Measurements from ENCODE around the gene ORM1. TPM values are rescaled to one million over a fixed set of nuclear protein-coding genes. Genes with fewer than 3 reads are reported as not detected.

The ORM1 gene
- total and polyA plus RNA-seq, 10 of the 15 experiments (the other 5 are each of a cell fraction or from before 2014, with no cell fraction given) = 4.4 TPM; not detected in 9

GRCh38 chr9:114355821-114356220 is 32.9 kb downstream of the ORM1 start:
- H3K79me2 ChIP-seq (ENCODE audit: control insufficient read depth, insufficient read depth, low read length) = no peaks in the 10 kb centered on the region
- ChIA-PET RAD21 (ENCODE audit: unreplicated experiment) (no interaction called here), SMC1A (ENCODE audit: uncharacterized antibody, unreplicated experiment) (interaction anchor here (0.7 to 2.0 kb wide), 4 partner anchors 8 to 267 kb away, joined by 3 to 6 read pairs (median 3); no protein-coding TSS in a partner anchor), CTCF (interaction anchor here (1.0 kb wide), 1 partner anchor 35 kb away, joined by 4 read pairs; no protein-coding TSS in a partner anchor), POLR2A (interaction anchor here (0.7 to 1.2 kb wide), 3 partner anchors 10 to 38 kb away, joined by 3 to 4 read pairs (median 4); no protein-coding TSS in a partner anchor)
- TF ChIP-seq ZNF24 (IDR thresholded peaks at IDR 0.05) = no peak
- TF ChIP-seq YBX1 (IDR thresholded peaks at IDR 0.05) = no peak
- TF ChIP-seq BRCA1 (IDR thresholded peaks at IDR 0.05; ENCODE audit: low read depth, low read length) = no peak
- no peak for TF ChIP-seq RELB (IDR thresholded peaks at IDR 0.05; ENCODE audit: low read depth)
- DNase-seq (ENCODE audit: low read depth, low spot score) (no peak), ATAC-seq (no peak), FAIRE-seq (no peak)
- H3K27ac ChIP-seq (ENCODE audit: control insufficient read depth, insufficient read depth) = no peak overlapping the region
- H3K4me3 ChIP-seq = no peak overlapping the region
- no peak overlapping the region for H2AFZ ChIP-seq (ENCODE audit: control insufficient read depth, low read depth, low read length)
- no peaks in the 10 kb centered on the region for H3K27me3 ChIP-seq (replicated peaks in 1 of 2; ENCODE audit: control insufficient read depth in 2 of 2, insufficient read depth in 2 of 2, low read length in 1 of 2)
- in situ Hi-C loops (cut with MboI) (no loop called here), intact Hi-C loops (cut with micrococcal nuclease; ENCODE audit: unreplicated experiment) (no loop called here)
- H4K20me1 ChIP-seq (ENCODE audit: control insufficient read depth, insufficient read depth) = 0 out of 2 replicates have a peak, but pooled peaks cover 2% of the 10 kb centered on the region
- peaks cover 4% of the 10 kb centered on the region for H3K4me1 ChIP-seq (ENCODE audit: control insufficient read depth, insufficient read depth, low read length)
- no peak overlapping the region for H3K4me2 ChIP-seq (ENCODE audit: control insufficient read depth, insufficient read depth)
- H3K9ac ChIP-seq (ENCODE audit: control insufficient read depth, insufficient read depth, low read length) = no peak overlapping the region
- H3K36me3 ChIP-seq (ENCODE audit: control insufficient read depth in 2 of 2, insufficient read depth in 2 of 2, low read length in 1 of 2) = peaks cover 45 to 63% of the 10 kb centered on the region in 2 experiments
- BruUV-seq (replicated peaks) = no TSS peak
- 89% methylated on average over 6 of the region's 6 CpGs for WGBS (ENCODE audit: insufficient coverage, insufficient replicate concordance, low lambda C conversion rate, missing lambda C conversion rate)
- H3K9me3 ChIP-seq (replicated peaks; ENCODE audit: control insufficient read depth, insufficient read depth, low read length) = no peaks in the 10 kb centered on the region

GRCh38 chr9:114356792-114357191 is 33.9 kb downstream of the ORM1 start:
- Histone ChIP-seq H3K9ac (ENCODE audit: control insufficient read depth, insufficient read depth, low read length) (no peak overlapping the region), H3K4me1 (ENCODE audit: control insufficient read depth, insufficient read depth, low read length) (no peaks in the 10 kb centered on the region), H3K79me2 (ENCODE audit: control insufficient read depth, insufficient read depth, low read length) (no peaks in the 10 kb centered on the region), H4K20me1 (ENCODE audit: control insufficient read depth, insufficient read depth) (peaks cover 2% of the 10 kb centered on the region; the same call in 1 of the 2 replicates), H3K9me3 (replicated peaks; ENCODE audit: control insufficient read depth, insufficient read depth, low read length) (no peaks in the 10 kb centered on the region), H3K4me3 (no peak overlapping the region), H3K27ac (ENCODE audit: control insufficient read depth, insufficient read depth) (no peak overlapping the region), H3K36me3 (ENCODE audit: control insufficient read depth in 2 of 2, insufficient read depth in 2 of 2, low read length in 1 of 2) (peaks cover 46 to 66% of the 10 kb centered on the region in 2 experiments), H2AFZ (ENCODE audit: control insufficient read depth, low read depth, low read length) (no peak overlapping the region), H3K27me3 (replicated peaks in 1 of 2; ENCODE audit: control insufficient read depth in 2 of 2, insufficient read depth in 2 of 2, low read length in 1 of 2) (no peaks in the 10 kb centered on the region), H3K4me2 (ENCODE audit: control insufficient read depth, insufficient read depth) (no peak overlapping the region)
- ChIA-PET RAD21 (ENCODE audit: unreplicated experiment) (no interaction called here), POLR2A (interaction anchor here (1.1 to 1.2 kb wide), 2 partner anchors 9 to 11 kb away, joined by 3 to 4 read pairs; no protein-coding TSS in a partner anchor), SMC1A (ENCODE audit: uncharacterized antibody, unreplicated experiment) (interaction anchor here (2.0 kb wide), 1 partner anchor 34 kb away, joined by 6 read pairs; no protein-coding TSS in a partner anchor), CTCF (interaction anchor here (1.0 kb wide), 1 partner anchor 34 kb away, joined by 4 read pairs; no protein-coding TSS in a partner anchor)
- in situ Hi-C loops (cut with MboI) (no loop called here), intact Hi-C loops (cut with micrococcal nuclease; ENCODE audit: unreplicated experiment) (no loop called here)
- no peak for TF ChIP-seq POLR2AphosphoS5 (IDR thresholded peaks at IDR 0.05; ENCODE audit: low read length)
- no peak for TF ChIP-seq STAT3 (IDR thresholded peaks at IDR 0.05; ENCODE audit: low read depth, low read length)
- TF ChIP-seq SIX5 (IDR thresholded peaks at IDR 0.05; ENCODE audit: low read depth, low read length, severe bottlenecking) = no peak
- no peak for TF ChIP-seq YBX1 (IDR thresholded peaks at IDR 0.05)
- DNase-seq (ENCODE audit: low read depth, low spot score) = no peak
- WGBS (ENCODE audit: insufficient coverage, insufficient replicate concordance, low lambda C conversion rate, missing lambda C conversion rate) = 100% methylated on average over 6 of the region's 6 CpGs
- BruUV-seq (replicated peaks) = no TSS peak
- no peak for ATAC-seq
- no peak for FAIRE-seq

Measured in GM12878 (cell line).